ELR (cell line): Measurements from ENCODE around the gene CIB4.

Experiments
- DNase-seq: peaks from one replicate; pipeline ENCODE4 v3.0.0-alpha.2; 2015; ENCODE audit warnings: low read depth

The CIB4 gene

DNA sequence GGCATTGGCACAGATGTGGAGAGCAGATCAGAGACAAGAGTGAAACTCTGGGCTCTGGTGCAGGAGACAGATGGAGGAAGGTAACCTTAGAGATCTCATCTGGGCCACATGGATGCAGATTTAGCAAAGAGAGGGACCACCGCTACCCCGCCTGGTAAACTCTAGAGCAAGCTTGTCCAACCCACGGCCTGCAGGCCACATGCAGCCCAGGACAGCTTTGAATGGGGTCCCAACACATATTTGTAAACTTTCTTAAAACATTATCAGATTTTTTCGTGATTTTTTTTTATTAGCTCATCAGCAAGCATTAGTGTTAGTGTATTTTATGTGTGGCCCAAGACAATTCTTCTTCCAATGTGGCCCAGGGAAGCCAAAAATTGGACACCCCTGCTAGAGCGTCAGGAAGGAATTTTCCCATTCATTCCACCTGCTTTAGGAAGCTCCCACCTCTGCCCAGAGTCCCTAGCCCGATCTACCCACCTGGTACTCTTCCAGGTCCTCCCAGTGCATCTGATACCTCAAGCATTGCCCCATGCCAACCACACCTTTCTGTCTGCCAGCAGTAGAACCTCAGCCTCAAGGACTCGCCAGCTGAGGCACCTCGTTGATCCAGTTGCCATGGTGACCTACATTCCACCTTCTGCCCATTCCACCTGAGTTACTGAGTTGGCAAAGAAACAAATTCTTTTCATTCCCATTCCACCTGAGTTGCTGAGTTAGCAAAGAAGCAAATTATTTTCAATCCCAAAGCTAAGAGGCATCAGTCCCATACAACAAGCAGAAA lies at the start of gene CIB4:
TSS of gene CIB4 (minus strand) at position 586 of the 784 bp plus-strand sequence. CDS start at position 534, 52 bp downstream.
- DNase-seq: no peak

DNA sequence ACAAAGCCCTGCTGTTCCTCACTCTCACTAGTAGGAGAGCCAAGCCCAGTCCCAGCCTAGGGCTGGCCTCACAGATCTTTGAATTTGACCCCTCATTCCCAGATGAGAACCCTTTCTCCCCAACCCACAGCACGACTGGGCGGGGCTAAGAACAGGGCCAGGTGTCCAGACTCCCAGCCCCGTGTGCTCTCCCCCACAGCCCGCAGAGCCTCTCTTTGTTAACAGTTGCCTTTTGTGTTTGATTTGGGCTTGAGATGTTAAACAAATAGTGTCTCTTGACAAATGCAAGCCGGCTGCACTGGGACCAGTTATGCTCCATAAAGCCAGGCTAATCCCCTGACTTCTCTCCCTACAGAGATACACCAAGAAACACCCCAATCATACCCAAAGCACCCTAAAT lies 46.6 kb upstream of the CIB4 start:
- DNase-seq: no peak

DNA sequence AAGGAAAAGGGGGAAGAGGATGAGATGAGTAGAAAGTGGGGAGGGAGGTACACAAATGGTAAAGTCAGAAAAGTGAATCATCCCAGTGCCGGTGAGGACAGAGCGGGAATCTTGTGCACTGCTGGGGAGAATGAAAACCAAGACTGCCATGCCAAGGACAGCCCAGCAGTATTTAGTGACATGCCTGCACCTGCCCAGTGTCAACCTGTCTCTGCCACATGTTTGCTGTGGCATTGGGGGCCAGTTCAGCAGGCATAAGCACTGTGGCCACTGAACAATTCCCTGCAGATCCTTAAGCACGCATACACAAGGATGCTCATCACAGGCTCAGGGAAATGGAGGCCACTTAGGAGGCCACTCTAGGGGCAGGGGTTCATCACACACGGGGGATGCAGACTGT lies 46.2 kb upstream of the CIB4 start:
- DNase-seq: no peak

DNA sequence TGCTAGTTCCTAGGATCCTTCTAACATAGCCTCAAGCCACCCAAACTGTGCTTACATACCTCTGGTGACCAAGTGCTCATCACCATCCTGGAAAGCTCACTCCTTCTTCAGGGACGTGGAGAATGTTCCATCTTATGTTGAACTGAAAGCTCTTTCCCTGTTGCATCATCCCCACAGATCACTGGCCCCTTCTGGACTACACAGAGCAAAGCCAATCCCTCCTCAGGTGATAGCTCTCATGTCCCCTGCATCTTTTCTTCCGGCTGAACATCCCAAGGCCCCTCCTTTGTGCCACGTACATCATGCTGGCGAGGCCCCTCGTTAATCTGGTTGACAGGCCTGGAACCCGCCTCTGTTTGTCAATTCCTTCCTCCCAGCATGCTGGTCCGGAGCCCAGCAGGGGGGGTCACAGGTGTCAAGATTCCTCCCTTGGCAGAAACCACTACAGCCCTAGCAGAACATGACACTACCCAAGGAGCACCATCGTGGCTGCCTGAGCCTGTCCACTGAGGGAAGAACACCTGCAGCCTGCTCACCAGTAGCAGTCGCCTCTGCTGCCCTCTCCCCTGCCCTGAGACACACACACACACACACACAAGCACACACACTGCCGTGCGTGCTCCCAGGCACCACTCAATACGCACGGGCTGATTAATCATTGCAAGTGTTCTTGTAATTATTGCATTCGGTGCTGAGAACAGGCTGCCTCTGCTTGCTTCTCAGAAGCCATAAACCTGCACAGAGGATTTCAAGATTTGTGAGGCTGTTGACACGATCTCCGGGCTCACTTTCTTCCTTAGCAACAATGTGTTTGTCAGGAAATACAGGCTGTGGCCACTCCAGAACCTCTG lies 45.0 kb upstream of the CIB4 start:
- no peak for DNase-seq

DNA sequence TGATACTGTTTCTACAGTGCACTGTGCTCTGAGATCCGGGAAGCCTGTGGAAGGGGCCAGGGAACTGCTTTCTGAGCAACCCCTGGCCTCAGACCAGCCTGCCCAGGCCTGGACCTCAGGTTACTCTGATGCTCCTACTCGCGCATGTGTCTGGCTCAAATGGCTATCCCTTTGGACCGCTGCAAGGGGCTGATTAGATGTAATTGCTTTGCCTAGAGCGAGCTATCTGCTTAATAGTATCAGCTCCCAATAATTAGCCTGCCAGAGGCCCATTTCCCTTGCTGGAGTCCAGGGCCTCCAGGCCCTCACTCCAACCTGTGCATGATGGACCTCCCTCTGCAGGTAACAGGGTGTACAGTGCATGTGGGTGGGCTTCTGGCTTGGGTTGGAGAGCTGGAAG lies 44.2 kb upstream of the CIB4 start:
- DNase-seq: no peak

DNA sequence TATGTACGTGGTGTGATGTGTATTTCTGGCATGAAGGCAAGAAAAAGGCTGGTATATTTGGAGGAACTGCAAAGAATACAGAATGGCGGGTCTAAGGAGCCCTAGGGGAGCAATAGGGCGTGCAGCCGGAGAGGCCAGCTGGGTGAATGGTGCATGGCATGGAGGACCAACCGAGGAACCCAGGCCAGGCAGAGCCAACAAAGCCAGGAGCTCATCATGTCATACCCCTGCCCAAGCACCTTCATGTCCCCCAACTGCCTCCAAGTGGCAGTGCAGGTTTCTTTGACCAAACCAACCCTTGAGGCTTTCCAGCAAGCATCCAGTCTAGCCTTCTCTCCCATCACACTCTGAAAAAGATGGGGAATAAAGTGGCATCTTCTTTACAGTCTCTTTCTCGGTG lies 42.4 kb upstream of the CIB4 start:
- no peak for DNase-seq

DNA sequence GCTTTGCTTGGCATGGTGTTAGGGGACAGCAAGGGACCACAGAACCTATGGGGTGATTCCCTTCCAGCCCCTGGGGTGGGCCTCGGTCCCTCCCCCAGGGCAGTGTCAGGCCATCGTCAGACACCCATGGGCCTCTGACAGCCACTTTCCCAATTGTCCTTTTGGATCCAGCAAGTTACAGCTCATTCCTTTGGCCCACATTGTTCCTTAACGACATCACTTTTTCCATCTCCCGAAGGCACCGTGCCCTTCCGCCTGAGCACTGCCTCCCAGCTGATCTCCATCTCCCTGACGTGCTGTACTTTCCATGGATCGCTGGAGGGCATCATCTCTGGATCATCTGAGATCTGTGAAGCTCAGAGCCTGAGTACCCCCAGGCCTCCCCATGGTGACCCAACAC lies 41.0 kb upstream of the CIB4 start:
- DNase-seq: no peak

DNA sequence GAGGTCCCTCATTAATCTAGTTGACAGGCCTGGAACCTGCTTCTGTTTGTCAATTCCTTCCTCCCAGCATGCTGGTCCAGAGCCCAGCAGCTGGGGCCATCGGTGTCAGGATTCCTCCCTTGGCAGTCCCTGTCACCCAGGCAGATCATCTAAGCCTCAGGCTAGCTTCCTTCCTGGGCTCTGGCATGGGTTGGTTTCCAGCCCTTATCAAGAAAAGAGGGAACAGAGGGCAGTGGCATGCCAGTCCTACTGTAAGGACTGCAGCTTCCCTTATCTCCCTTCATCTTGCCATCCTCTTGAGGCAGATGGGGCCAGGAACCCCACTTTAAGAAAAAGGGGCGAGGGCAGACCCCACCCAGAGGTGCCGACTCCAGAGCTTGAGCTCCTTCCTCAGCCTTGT lies 40.5 kb upstream of the CIB4 start:
- DNase-seq: no peak

DNA sequence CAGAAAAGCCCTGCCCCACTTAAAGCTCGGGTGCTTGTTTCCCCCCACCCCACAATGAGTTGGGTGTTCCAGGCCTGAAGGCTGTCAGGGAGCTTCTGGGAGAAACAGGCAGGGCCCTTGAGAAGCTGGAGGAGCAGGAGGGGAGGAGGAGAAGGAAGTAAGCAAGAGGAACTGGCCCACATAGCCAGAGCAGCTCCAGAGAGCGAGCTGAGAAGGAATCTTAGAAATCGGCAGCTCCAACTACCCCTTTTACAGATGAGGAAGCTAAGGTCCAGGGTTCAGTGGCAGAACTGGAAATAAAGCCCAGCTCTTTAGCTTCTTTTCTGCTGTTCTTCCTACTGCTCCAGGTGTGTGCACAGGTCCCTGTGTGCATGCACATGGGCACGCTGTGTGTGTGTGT lies 38.7 kb upstream of the CIB4 start:
- DNase-seq: no peak

DNA sequence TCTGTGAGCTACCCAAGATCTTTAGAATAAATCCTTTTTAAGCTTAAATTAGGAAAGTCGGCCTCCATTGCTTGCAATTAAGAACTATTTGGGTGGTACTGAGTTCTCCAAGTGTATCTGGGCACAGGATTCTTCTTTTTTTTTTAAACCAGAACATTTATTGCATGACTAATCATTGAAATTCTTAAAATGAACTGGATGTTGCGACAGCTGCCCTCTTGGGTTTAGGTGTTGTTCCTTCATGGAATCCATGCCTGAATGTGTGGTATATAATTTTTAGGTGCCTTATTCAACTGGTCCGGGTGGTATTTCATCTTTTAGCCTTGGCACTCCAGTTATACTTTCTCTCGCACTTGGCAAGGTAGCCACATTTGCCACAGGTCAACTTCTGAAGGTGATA lies 36.9 kb upstream of the CIB4 start:
- DNase-seq: no peak

DNA sequence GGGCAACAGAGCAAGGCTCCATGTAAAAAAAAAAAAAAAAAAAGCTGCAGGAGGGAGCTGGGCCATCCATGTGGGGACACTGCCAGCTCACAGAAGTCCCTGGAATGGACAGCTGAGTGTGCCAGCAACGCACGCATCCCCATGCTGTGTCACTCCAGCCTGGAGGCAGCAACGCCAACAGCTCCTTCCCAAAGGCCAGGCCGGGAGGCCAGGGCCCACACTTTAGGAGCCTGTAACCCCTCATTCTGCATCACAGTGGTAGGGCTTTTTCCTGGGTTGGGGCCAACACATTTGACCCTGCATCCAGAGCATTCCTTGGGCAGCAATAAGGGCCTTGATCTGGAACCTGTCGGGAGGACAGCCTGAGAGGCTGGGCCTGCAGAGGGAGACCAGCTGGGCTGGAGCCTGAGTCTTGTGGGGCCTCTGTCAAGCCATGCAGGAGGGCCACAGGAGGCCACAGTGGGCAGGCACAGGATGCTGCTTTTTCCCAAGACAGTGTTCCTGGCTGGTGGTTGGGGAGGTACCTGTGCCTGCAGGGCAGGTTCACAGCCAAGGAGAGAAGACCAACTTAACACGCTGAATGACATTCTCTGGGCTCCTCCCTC lies 34.6 kb upstream of the CIB4 start:
- DNase-seq: no peak

DNA sequence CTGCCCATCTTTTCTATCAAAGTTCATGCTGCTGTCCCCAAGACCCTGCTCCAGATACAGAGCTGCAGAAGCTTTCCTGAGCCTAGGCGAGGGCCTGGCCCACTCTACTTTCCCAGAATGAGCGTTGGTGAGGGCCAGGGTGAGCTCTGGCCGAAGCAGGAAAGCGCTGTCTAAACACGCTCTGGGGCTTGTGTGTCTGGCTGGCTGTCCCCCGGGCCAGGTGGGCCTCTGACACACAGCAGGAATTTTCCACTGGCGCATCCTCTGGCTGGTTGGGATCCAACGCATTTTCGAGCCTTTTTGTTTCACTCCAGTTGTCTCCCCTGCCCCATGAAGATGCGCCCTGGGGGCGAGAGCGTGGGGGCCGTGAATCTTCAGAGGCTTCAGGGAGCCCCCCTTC lies 33.6 kb upstream of the CIB4 start:
- no peak for DNase-seq

DNA sequence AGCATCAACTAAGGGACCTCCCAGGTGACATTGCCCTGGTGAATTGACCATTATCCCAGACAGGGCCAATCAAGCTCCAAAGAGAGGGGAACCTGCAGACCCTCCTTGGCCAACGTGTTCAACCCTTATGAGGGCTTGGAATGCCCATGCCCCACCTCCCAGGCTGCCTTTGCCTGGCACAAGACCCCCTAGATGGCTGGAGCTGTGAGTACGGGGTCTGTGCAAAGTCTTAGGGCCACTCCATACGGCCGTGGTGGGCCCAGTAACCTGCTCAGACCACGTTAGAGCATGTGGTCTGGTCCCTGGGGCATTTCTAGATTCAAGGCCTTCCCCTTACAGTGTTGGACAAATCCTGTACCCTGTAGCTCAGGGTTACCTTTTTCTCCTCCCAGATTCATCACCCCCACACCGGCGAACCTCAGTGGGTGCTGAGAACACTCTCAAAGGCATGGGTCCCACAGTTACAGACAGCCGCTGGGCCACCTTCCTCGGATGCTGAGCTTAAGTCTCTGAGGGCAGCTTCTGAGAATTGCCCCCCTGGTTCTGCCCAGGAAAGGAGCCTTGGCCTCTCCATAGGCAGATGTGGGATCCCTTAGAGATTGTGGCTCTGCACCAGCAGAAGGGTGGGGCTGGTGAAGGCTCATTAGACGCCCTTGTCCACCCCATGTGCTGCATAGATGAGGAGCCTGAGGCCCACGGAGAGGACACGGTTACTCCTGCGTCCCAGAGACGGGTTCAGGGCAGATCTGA lies 33.0 kb upstream of the CIB4 start:
- no peak for DNase-seq

DNA sequence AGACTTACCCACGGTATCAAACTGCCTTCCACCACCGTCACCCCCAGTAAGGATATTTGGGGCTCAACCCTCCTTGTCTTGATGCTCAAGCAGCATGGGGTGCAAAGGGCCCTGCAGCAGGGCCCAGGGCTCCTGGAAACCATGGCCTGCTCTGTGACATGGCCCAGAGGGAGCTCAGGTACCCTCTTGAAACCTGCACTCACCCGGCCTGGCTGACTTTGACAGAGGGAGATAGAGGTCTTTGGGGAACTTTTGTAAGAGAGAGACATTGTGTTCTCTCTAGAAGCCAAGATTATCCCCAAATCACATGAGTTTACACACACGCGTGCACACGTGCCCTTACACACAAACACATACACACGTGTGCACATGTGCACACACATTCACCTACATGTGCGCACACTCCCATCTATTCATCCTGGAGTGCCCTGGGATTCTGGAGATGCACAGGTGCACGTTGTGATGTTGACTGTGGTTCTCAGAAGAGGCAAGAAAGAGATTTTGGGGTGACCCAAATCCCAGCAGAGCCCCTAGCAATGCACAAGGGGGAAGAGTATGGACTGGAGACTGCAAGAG lies 31.7 kb upstream of the CIB4 start:
- no peak for DNase-seq

DNA sequence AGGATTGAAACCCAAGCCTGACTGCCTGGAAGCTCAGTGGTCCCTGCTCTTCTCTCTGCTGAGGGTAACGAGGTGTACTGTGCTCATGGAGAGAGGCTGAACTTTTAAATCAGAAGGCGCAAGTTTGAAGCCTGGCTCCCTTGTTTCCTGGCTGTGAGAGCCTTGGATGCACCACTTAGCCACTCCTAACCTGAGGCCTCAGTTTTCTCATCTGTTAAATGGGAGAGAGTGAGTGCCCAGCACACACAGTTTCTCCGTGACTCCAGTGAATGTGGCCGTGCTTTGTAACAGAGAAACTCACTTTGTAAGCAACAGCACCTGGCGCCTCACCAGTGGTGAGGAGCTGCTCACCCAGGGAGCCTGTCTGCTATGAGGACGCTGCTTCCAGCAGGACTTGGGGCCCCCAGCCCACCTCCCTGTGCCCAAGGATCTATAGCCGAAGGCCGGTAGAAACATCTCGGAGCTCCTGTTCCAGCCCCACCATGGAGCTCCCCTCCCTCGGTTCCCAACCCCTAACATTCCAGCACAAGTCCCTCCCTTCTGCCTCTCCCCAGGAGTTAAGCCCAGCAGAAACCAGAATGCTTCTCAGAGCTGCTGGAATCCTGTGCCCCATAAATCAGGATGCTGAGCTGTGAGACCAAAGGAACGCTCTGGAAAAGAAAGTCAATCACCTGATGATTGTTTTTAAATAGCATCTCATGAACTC lies 31.1 kb upstream of the CIB4 start:
- DNase-seq: no peak

DNA sequence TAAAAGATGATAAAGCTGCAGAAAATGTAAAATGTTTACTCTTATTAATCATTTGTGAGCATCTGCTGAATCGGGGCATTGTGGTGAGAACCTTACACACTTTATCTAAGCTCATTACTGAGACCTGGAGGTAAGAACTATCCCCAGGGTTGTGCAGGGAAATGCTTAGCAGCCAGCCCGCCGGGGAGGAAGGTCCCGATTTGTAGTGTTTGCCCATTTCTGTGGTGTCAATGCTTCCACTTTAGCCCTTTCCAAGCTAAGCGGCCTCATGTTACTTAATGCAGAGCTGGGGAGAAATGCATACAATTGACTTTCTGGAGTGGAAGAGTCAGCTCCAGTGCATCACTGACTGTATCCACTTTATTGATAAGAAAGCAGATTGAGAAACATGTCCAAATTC lies 30.5 kb upstream of the CIB4 start:
- DNase-seq: no peak

DNA sequence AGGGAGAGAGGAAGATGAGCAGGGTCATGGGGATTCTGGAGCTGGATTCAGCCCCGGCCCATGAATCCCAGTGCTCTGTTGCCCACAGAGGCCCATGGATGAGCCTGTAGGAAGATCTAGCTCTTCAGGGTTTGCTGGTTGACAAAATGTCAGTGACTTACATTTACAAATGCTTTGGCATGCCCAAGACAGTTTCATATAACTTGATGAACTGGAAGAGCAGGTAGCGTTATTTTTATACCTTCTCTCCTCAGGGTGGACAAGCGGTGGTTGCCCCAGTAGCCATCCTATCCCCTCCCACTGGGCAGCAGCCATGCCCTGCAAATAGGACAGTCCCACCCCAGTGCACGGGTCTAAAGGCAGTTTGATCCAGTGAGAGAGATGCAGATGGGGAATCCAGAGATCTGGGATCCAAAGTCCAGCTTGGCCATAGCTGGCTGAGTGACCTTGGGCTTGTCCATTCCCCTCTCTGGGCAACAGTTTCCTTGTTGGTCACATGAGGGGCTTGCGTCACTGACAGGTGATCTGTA lies 29.8 kb upstream of the CIB4 start:
- DNase-seq: no peak

DNA sequence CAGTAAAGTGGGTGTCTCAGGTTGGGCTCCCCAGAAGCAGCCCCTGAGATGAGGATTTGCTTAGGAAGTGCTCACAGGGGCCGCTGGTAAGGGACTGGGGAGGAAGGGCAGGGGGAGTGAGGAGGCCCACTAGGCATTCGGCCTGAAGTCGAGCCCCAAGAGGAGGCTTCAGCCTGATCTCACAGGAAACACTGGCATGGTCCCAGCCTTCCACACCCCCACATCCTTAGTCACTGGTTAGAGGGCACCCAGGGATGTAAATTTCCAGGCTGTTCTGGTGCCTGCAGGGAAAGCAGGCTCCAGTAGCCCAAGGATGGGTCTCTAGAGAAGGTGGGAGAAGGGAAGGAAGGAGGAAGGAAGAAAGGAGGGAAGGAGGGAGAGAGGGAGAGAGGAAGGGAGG lies 29.0 kb upstream of the CIB4 start:
- DNase-seq: peak; percentile 61

DNA sequence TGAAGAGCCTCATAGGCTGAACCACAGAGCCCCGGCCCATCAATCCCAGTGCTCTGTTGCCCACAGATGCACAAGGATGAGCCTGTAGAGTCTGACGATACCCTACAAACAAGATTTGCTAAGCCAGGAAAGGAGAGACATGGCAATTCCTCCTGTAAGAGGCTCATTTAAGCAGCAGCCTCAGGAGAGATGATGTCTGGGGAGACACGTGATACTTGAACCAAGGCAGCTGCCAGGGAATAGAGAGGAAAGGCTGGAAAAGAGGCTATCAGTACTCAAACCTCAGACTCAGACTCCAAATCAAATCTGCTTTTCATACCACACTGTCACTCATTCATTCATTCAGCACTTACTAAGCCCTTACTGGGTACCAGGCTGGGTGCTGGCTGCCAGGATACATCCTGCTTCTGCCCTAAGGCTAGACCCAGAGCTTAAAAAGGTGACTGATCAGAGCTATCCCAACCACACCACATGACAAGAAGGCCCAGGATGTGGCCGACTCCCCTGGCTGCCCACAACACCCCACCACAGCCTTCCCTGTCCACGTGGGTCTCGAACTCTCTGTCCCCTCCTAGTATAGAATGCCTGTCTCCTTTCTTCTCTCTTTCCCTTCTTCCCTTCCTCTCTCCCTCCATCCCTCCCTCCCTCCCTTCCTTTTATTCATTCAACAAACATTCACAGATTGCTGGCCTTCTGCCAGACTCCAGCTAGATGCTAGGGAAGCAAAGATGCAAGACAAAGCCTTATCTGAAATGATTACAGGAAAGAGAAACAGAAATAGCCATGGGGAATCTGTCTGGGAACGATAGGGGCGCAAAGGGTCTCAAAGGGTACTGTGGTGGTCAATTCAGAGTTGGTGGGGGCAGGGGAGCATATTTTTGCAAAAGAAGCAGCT lies 27.9 kb upstream of the CIB4 start:
- DNase-seq: peak; percentile 36

DNA sequence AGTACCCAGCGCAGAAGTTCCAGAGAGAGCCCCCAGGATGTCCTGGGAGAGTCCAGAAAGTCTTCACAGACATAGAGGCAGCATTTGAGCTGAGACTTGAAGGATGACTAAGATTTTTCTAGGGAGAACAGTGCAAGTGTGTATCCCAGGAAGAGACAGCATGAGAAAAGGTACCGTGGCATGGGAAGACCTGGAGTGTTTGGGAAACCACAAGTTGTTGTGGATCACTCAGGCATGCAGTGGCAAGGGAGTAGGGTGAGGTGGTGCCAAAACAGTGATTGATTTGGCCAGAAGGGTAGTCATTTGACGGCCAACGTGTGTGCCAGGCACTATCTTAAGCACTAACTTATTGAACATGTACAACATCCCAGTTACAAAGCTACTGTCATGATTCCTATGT lies 26.9 kb upstream of the CIB4 start:
- DNase-seq: no peak
